ENCODE measurements around the gene ABCC9.

Gene ABCC9

GRCh38 chr12:21940549-21941505 lies at the start of gene ABCC9:
Gene ABCC9 (minus strand): TSS chr12:21941426. CDS start chr12:21936674, 4,752 bp downstream.
- DNase-seq (ENCODE audit: low spot score): no peak

DNA sequence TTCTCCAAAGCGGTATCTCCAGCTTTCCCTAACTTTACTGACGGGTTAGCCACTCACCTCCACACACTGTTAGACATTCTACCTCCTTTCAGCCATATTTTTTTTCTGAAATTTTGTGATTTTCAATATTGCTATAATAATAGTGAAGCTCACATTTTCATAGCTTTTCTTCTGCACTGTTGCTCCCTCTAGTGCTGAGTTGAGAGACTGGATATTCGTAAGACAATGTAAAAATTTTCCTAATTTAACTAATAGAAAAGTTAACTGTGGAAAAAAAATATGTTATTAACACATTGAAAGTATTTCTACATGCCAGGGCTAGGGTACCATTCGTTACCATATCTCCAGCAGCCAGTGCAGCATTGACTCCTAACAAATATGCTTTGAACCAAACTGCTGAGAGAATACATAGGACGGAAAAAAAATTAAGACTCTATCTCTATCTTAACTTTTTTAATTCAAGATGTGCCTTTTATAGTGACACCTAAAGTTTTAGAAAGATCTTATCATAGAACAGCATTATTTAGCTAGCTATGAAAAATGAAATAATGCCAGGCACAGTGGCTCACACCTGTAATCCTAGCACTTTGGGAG lies 48.7 kb upstream of the ABCC9 start:
- no peak for DNase-seq (ENCODE audit: low spot score)

GRCh38 chr12:21988619-21989018 lies 47.4 kb upstream of the ABCC9 start:
- no peak for DNase-seq (ENCODE audit: low spot score)

DNA sequence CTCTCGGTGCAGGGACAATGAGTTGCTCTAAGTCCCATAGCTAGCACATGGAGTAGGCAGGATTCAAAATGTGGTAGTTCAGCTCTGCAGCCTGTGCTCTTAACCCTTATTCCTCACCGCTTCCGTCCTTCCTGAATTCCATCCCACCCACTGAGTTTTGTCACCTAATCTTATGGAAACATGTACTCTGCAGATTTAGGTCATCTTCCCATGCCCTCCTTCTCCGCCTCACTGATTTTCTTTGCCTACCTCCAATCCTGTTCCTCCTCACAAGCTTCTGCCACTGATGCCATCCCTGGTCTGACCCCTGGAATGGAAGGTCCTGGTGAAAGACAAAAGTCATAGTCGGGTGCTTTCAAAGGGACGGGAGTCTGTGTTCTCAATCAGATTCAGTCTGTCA lies 46.5 kb upstream of the ABCC9 start:
- DNase-seq (ENCODE audit: low spot score): no peak

- DNase-seq (ENCODE audit: low spot score): no peak
These were observed 43.9 kb upstream of the ABCC9 start for GRCh38 chr12:21985155-21985554.

DNA sequence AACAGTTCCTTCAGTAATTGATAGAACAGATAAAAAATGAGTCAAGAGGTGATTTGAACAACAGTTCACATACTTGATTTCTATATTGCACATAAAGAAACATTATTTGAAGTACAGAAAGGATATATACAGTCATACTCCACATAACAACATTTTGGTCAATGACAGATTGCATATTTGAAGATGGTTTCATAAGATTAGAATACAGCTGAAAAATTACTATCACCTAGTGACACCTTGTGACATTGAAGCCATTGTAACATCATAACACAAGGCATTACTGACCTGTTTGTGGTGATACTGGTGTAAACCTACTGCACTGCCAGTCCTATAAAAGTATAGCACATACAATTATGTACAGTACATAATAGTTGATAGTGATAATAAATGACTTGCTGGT lies 43.1 kb upstream of the ABCC9 start:
- DNase-seq (ENCODE audit: low spot score): no peak

DNA sequence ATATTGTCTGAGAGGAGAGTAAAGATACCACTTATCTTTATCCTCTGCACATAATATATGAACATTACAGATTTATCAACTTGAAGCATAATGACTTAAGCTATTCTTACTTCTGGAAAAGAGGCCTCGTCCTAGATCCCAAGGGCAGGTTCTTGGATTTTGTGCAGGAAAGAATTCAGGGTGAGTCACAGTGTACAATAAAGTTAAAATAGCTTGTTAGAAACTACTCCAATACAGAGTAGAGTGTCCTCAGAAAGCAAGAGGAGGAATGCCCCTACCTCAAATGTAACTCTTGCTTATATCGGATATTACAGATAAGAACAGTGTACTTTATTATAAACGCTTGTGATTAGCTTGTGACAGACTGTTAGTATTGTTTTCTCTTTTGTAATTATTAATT lies 41.9 kb upstream of the ABCC9 start:
- no peak for DNase-seq (ENCODE audit: low spot score)

- no peak for DNase-seq (ENCODE audit: low spot score)
These were observed 39.3 kb upstream of the ABCC9 start for GRCh38 chr12:21980544-21980943.

- no peak for DNase-seq (ENCODE audit: low spot score)
These were observed 34.1 kb upstream of the ABCC9 start for GRCh38 chr12:21975293-21975692.

DNA sequence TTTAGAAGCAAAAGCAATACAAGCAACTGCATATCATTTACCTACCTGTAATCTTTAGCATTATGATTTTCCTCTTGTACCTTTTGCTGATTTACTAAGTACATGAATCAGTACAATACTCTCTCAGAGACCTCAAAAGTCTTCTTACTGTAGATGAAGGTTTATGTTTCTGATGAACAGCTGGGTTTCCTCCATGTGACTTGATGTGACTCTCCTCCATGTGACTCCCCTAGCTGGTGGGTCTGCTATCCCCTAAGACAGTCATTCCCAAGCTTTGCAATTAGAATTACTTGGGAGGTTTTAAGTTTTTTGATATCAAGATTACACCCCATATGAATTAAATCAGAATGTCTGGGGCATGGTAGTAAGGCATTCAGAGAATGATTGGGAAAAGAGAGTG lies 32.0 kb upstream of the ABCC9 start:
- DNase-seq (ENCODE audit: low spot score): no peak

DNA sequence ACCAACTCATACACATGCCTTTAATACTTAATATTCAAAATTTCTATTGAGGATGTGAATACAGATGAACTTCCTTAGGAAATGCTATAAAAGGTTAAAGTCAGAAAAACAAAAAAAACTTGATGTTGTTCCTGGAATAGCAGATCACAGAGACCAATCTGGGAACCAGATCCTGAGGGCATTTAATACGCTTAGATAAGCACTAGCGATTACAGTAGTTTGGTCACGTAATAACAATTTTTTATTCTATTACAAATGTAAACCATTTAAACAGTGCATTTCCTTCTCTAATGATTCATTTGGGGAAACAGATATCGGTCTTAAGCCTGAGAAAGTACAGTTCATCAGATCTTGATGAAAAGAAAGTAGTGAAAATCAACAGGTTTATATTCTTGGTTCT lies 30.8 kb upstream of the ABCC9 start:
- DNase-seq (ENCODE audit: low spot score): no peak

DNA sequence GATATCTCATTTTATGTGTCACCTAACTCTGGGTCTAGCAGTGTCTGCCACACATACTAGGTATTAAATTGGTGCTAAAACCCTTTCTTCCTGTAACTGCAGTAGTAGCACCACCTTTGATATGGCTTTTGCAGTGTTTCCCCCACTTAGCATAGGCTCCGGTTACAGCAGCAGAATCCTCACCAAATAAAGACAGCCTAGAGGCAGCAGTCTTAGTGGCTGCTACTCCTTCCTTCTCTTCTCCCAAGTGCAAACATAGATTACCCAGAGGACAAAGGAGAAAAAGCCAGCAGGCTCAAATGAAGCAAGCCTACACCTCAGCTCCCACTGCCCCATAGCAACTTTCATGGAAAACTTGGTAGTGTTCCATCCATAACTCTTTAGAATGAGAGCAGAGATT lies 30.1 kb upstream of the ABCC9 start:
- DNase-seq (ENCODE audit: low spot score): no peak

- no peak for DNase-seq (ENCODE audit: low spot score)
These were observed 21.6 kb upstream of the ABCC9 start for GRCh38 chr12:21962821-21963220.

- DNase-seq (ENCODE audit: low spot score): no peak
These were observed 21.0 kb upstream of the ABCC9 start for GRCh38 chr12:21962236-21962635.

- no peak for DNase-seq (ENCODE audit: low spot score)
These were observed 9.4 kb upstream of the ABCC9 start for GRCh38 chr12:21950649-21951048.

DNA sequence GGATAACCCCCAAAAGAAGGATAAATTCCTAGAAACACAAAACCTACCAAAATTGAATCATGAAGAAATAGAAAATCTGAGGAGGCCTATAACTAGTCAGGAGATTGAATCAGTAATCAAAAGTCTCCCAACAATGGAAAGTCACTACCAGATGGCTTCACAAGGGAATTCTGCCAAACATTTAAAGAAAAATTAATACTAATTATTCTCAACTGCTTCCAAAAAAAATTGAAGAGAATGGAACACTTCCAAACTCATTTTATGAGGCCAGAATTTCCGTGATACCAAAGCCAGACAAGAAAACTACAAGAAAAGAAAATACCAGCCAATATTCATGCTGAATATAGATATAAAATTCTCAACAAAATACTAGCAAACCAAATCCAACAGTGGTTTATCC lies 7.8 kb upstream of the ABCC9 start:
- no peak for DNase-seq (ENCODE audit: low spot score)

GRCh38 chr12:21946983-21947382 lies 5.8 kb upstream of the ABCC9 start:
- DNase-seq (ENCODE audit: low spot score): no peak

DNA sequence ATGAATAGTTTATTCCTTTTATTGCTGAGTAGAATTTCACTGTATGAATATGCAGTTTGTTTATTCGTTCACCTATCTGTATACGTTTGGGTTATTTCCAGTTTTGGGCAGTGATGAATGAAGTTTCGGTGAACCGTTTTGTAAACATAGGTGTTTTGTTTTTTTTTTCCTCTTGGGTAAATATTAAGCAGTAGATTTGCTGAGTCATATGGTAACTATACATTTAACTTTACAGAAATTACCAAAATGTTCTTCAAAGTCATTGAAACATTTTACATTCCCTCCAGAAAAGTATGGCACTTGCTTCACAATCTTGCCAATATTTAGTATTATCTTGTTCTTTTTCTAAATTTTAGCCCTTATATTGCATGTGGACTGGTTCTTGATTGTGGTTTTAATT lies 3.8 kb upstream of the ABCC9 start:
- DNase-seq (ENCODE audit: low spot score): no peak

GRCh38 chr12:21942377-21942703 lies 1.1 kb upstream of the ABCC9 start:
- no peak for DNase-seq (ENCODE audit: low spot score)

DNA sequence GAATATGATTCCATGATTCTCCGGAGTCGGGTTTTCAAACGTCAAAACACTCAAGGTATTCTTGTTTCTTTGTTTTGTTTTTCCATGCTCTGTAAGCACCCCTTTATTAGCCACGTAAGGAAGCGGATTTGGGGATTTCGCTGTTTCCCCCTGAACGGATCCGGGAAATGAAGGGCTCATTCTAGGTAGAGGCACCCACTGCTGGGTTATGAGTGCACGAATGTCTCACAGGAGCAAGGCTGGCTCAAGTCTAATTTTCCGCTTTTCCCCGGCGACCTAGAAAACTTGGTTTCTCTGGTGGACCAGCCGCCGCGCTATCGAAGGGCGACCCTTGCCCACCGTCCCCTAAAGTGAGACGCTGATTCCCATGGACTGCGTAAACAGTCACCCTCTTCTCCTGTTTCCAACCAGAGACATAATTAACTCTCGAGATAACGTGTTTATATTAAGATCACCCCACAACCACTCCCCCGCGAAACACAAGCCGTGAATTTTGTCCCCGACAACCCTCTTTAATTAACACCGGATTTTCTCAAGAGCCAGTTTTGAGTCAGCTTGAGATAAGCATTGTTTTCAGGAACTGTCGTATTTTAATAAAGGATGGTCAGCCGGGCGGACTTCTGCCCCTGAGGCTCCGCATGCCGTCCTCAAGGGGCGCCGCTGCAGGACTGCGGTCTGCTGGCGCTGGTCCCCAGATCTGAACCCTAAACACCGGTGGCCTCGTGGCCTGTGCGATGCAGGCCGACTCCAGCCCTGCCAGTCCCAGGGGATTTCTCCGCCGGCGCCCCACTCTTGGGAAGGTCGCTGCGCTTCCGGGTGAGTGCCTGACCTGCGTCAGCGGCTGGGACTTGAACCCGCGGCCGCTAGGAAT lies 515 bp upstream of the ABCC9 start:
- no peak for DNase-seq (ENCODE audit: low spot score)

DNA sequence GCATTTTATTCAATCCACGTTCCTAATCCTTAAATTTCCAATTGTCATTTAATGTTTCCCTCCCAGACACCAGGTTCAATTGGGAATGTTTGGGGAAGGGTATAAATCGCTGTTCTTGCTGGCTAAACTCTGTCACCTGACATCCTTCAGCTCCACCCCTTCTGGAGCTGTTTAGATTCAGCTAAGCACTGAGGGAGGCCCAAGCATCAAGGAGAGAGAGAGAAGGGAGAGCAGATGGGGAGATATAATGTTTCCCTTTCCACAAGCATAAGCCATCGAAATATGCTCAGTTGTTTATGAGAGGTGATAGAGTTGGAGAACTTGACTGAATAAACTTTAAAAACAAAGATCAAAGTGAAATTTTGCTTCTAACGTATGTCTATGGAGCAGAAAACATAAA lies 1.8 kb downstream of the ABCC9 start:
- DNase-seq (ENCODE audit: low spot score): no peak

- no peak for DNase-seq (ENCODE audit: low spot score)
These were observed 2.3 kb downstream of the ABCC9 start for GRCh38 chr12:21938879-21939278.

- no peak for DNase-seq (ENCODE audit: low spot score)
These were observed 7.1 kb downstream of the ABCC9 start for GRCh38 chr12:21934173-21934572.
